Measurements from ENCODE around the gene ATL2.
"Not testable (repeated sequence)": the region's sequence is repeated elsewhere in the genome, so short reads cannot be mapped to it uniquely, and the experiment has no call there.

ATL2 gene

DNA sequence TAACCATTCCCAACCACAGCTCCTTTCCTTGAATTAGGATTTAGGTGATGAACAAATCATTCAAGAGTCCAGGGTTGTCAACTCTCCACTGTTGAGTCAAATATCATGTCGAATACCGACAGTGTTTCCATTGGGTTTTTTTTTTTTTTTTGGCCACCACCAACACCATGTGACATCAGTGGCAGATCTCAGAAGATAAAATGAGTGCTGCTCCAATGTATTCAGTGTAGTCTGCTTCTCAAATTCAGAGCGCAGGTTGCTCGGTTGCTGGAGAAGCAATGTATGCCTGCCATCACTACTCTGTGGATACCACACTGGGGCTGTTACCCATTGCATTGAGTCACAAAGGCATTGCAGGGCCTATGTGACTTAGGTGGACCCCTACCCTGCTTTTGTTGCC lies 10.8 kb upstream of the ATL2 start:
- DNase-seq: no peak

DNA sequence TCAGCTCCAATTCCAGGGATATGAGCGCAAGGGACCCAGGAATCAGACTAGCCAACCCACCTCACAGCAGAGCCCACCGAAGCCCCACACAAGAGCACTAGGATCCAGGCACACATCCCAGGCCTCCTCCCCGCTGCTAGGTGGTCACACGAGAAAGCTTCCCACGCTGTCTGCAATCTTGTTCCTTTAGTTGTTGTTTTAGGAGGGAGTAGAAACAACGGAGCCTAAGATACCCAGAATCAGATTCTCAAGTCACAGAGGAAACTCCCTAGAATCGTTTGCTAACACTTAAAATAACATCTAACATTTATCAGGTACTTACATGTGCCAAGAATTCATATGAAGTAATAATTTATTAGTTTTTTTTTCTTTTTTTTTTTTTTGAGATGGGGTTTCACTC lies 9.7 kb upstream of the ATL2 start:
- no peak for DNase-seq

GRCh38 chr2:38386377-38386776 lies 9.3 kb upstream of the ATL2 start:
- no peak for DNase-seq

DNA sequence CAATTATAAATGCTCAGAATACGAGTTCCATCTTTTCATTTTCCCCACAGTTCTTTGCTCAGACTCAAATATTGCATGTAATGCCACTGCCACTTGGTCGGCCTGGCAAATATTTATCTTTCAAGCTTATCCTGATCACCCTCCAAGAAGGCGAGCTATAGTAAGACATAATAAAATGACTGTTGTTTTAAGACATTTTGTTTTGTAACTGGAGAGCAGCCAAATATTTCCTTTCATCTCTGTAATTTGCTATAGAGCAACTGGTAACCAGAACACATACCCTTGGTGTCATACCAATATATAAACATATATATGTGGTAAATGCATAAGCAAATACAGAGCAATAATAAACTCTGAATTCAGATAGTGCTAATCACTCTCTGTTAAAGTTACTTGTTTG lies 7.3 kb upstream of the ATL2 start:
- no peak for DNase-seq

GRCh38 chr2:38383741-38384140 lies 6.7 kb upstream of the ATL2 start:
- not testable (repeated sequence) for DNase-seq

- no peak for DNase-seq
These were observed 4.5 kb upstream of the ATL2 start for GRCh38 chr2:38381381-38382143.

- DNase-seq: no peak
These were observed 3.5 kb upstream of the ATL2 start for GRCh38 chr2:38380397-38381130.

DNA sequence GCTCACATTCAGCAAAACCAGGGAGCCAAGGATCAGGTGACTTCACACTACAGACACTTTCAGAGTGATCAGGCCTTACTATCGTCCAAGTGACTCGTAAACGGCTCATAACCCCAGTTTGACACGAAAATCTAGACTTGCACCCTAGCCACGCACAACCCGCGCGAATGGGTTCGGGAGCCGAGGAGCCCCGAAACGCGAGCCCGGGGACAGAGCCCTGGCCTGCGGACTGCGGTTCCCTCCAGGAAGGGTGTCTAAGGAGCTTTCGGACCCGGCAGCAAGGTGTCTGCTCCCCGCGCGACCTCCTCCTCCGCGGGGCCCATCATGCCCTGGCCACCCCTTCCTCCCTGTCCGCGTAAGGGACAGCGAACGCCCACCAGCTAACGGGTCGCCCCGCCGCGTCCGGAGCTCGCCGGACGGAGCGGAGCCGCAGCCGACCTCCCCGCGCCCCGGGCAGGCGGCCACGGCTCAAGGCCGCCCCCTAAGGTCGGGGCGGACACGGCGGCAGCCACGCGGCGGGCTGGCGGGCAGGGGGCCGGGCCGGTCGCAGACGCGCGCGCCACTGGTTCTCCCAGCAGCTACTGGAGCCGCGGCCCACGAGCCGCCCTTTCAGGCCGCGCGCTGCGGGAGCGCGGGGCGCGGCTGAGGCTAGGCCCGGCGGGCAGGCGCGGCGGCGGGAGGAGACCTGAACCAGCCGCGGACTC lies 575 bp downstream of the ATL2 start:
- peak; percentile 63 for DNase-seq

DNA sequence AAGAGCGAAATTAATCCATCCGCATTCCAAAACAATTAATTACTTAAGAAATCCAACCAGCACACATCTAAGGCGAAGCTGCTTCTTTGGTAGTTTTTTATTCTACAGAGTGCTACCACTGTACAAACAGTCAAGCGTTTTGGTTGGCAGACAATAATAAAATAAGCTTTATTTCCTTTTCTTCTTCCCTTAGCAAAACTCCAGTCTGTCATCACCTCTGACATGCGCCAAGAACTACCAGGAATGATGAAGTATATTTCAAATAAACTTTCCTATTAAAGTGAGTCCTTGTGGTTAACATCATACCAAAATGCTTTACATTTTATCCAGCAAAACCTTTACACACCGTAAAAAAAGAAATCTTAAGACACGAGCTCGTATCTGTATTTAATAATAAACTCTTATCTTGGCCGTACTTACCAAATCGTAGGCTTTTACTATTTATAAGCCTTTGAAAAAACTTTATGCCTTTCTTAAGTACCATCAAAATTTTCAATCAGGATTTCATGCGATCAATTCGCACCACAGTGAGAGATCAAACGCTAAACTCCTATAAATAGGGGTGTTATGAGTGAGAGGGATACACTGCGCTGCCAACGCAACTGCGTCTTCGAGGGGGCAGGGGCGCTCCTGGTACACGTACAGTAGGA lies 1.3 kb downstream of the ATL2 start:
- DNase-seq: no peak

DNA sequence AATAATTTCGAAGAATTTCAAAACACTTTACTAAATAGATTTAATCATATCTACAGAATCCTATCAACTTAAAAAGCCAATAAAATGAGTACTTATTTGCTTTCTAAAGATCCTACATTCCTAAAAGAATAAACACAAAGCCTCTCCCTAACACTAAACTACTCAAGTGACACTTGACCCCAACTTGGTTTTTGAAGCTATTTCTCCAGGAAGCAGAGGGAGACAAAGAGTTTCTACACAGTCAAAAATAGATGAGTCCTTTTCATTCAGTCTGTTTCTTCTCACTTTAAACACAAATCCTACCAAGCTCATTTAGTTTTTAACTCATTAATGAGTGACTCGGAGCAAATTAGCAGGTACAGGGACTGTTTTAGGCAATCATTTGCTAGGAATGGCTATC lies 2.1 kb downstream of the ATL2 start:
- no peak for DNase-seq

DNA sequence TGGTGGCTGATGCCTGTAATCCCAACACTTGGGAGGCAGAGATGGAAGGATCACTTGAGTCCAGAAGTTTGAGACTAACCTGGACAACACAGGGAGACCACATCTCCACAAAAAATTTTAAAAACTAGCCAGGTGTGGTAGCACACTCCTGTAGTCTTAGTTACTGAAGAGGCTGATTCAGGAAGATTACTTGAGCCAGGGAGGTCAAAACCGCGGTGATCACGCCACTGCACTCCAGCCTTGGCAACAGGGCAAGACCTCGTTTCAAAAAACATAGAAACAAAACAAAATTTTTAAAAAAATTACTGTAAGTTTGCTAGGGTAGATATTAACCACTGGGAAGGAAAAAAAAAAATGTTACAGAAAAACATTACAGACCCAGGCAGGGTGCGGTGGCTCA lies 5.8 kb downstream of the ATL2 start:
- no peak for DNase-seq

DNA sequence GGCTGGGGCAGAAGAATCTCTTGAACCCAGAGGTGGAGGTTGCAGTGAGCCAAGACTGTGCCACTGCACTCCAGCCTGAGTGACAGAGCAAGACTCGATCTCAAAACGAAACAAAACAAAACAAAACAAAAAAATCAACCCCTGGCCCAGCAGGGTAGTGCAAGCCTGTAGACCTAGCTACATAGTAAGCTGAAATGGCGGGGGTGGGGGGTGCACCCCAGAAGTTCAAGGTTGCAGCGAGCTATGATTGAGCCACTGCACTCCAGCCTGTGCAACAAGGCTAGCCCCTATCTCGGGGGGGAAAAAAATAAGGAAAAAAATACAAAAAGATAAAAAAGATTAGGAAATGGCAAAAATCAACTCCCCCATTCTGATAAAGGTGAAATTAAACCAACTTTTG lies 6.4 kb downstream of the ATL2 start:
- no peak for DNase-seq

DNA sequence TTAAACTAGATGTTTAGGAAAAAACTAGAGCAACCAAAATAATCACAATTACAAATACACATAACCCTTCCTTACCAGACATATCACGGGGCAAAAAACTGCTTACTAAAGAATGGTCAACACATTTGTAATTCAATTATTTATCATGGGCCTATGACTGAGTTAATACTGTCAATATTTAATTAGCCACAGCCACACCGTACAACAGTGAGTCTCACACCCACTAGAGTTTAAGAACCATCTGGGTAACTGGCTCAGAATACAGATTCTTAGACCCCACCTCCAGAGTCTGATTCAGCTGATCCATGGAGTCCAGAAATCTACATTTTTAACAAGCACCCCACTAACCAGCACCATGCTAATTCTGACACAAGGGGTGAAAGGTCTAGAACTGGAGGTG lies 14.8 kb downstream of the ATL2 start:
- no peak for DNase-seq

GRCh38 chr2:38360177-38360576 lies 16.9 kb downstream of the ATL2 start:
- no peak for DNase-seq

GRCh38 chr2:38353402-38353801 lies 23.7 kb downstream of the ATL2 start:
- DNase-seq: no peak

DNA sequence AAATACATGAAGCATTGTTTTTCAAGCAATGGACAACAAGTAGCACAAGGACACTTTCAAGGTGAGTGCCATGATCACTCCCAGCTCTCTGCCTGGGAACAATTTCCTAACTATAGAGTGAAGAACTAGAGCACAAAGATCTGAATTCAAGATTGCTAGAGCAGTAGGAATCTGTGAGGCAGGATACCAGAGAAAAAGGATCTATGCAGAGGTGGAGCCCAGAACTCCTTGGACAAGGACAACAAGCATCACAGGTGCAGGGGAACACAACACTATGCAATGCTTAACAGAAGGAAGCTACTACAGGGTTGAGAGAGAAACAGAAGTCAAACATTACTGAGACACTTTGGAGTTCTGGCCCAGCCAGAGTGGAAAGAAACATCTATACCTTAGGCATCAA lies 24.7 kb downstream of the ATL2 start:
- no peak for DNase-seq

DNA sequence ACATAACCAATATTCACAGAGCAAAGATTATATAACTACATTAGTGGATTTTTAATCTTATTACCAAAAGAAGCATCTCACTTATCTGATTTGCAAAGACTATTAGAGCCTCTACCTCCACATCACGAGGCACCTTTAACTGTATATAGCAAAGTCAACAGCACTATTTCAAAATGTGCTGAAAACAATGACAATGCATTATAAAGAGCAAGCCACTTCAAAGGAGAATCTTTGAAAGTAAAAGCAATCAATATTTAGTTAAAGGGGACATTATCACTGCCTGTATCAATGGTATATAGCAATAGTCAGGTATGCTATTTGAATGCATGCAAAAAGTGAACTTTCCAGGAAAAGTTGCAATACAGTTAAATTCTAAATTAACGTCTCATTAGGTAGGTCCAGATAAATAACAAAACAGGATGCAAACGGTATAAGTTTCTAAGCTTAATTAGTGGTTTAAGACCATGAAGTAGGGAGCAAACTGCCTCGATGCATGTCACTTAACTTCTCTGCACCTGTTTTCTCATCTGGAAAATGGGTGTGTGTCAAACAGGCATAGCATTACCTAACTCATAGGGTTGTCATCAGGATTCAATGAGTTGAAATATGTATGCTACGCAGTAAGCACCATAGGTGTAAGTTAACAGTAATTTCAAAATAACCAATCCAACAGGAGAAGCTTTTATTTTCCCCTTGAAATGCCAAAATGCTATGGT lies 31.6 kb downstream of the ATL2 start:
- DNase-seq: no peak

GRCh38 chr2:38344813-38345212 lies 32.3 kb downstream of the ATL2 start:
- DNase-seq: no peak

DNA sequence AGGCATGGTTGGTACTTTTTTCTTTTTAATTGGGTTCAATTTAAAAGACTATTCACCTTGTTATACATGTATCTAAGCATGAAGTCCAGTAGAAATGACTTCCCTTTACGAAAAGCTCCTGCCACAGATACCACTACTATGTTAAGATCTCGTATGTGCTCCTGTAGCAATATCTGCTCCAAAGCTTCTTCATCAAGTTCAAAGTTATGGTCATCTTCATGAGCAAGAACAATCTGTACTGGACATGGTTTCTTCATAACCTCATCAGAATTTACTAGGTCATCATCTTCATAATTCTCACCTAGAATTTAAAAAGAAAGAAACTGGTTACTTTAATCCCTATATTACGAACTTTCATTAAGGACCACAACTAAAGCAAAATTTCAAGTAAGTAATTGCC lies 33.9 kb downstream of the ATL2 start:
- no peak for DNase-seq

DNA sequence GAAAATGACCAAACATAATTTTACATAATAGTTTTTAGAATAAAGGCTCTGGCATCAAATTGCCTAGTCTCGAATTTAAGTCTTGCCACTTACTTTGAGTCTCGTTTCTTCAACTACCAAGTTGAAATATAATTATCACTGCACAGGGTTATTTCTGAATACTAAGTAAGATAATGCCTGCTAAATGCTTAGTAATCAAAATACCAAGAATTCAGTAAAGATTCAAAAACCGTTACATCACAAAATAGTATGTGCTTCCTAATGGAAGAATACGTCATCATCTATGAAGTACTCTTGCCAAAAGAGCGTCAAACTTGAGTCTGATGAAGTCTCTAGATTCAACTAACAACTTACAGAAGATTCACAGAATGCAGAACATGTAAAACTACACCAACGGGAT lies 40.5 kb downstream of the ATL2 start:
- DNase-seq: no peak

DNA sequence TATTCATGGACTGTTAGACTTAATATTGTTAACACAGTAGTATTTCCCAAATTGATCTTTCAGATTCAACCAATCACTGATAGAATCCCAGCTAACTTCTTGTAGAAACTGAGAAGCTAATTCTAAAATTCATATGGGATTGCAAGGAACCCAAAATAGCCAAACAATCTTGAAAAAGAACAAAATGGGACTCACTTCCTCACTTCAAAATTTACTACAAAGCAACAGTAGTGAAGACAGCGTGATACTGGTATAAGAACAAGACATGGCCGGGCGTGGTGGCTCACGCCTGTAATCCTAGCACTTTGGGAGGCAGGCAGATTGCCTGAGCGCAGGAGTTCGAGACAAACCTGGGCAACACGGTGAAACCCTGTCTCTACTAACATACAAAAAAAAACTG lies 46.3 kb downstream of the ATL2 start:
- DNase-seq: no peak

- no peak for DNase-seq
These were observed 49.5 kb downstream of the ATL2 start for GRCh38 chr2:38327580-38327979.

DNA sequence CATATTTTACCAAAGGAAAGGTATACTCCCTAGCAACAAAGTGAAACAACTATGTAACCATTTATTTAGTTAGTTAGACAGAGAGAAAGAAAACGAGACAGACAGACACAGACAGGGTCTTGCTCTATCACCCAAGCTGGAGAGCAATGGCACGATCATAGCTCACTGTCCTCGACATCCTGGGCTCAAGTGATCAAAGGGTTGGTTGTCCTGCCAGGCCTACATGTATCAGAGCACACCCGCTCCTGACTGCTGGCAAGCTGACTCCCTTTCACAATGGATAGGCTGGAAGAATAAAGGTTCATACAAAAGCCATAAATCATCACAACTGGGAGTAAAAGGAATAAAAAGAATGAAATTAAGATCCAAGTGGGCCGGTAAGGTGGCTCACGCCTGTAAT lies 53.5 kb downstream of the ATL2 start:
- no peak for DNase-seq

Data from NCI-H226 (cell line).